ENCODE results near the gene CCDC116. TPM values are rescaled to one million over a fixed set of nuclear protein-coding genes. Genes with fewer than 3 reads are reported as not detected.
"Not testable (repeated sequence)": the region's sequence is repeated elsewhere in the genome, so short reads cannot be mapped to it uniquely, and the experiment has no call there.

CCDC116 gene
- total RNA-seq, 4 donors from 2014 or later = 0.27 to 15.7 TPM; not detected in 2

- Histone ChIP-seq H3K4me1 (peaks cover 5 to 42% (median 17%) of the 10 kb centered on the region in 4 donors), H3K27me3 (no peaks in the 10 kb centered on the region), H3K4me3 (no peak overlapping the region), H3K27ac (no peak overlapping the region), H3K9me3 (no peaks in the 10 kb centered on the region), H3K36me3 (peaks cover 0 to 32% (median 13%) of the 10 kb centered on the region in 4 donors)
- in situ Hi-C loops (cut with MboI; ENCODE audit: low pct_ligation_motif_present in 1 of 4, low pct_unique_long_range_greater_than_20kb in 1 of 4, low sequenced_read_pairs in 3 of 4) = loop anchor here in 2 of 4 donors (25.0 kb wide), 2 partner anchors 120 to 505 kb away; no protein-coding TSS in a partner anchor
- no peak for DNase-seq
- TF ChIP-seq POLR2A (IDR thresholded peaks at IDR 0.05) (no peak), POLR2AphosphoS5 (IDR thresholded peaks at IDR 0.05) (no peak), EP300 (IDR thresholded peaks at IDR 0.05; ENCODE audit: low read depth) (no peak), CTCF (IDR thresholded peaks at IDR 0.05) (no peak)
- intact Hi-C loops (cut with DNase I; ENCODE audit: low total_unique reads) = no loop called here
- 86% methylated on average over 3 of the region's 3 CpGs; no CpG with 5 or more reads in 1 of the 2 donors for WGBS, 2 donors (ENCODE audit: low coverage in 1 of 2)
Measured at GRCh38 chr22:21592422-21592821, 40.1 kb upstream of the CCDC116 start.

- no peaks in the 10 kb centered on the region for H3K9me3 ChIP-seq
- peaks cover 0 to 32% (median 13%) of the 10 kb centered on the region in 4 donors for H3K36me3 ChIP-seq
- no peaks in the 10 kb centered on the region for H3K27me3 ChIP-seq
- H3K4me1 ChIP-seq = peaks cover 0 to 30% (median 9%) of the 10 kb centered on the region in 4 donors
- intact Hi-C loops (cut with DNase I; ENCODE audit: low total_unique reads) = no loop called here
- TF ChIP-seq EP300 (IDR thresholded peaks at IDR 0.05; ENCODE audit: low read depth) (no peak), CTCF (IDR thresholded peaks at IDR 0.05) (peak in 4 of 5 experiments; percentile 20 to 51 (median 31))
- no peak for DNase-seq
- WGBS, 2 donors (ENCODE audit: low coverage in 1 of 2) = 78 to 88% methylated on average over 3 to 11 of the region's 11 CpGs
- no peak overlapping the region for H3K27ac ChIP-seq
- H3K4me3 ChIP-seq = no peak overlapping the region
- in situ Hi-C loops (cut with MboI; ENCODE audit: low pct_ligation_motif_present in 1 of 4, low pct_unique_long_range_greater_than_20kb in 1 of 4, low sequenced_read_pairs in 3 of 4) = loop anchor here in 2 of 4 donors (25.0 kb wide), 2 partner anchors 119 to 506 kb away; no protein-coding TSS in a partner anchor
Measured at GRCh38 chr22:21593406-21594232, 38.9 kb upstream of the CCDC116 start.

- Histone ChIP-seq H3K36me3 (peaks cover 0 to 32% (median 13%) of the 10 kb centered on the region in 4 donors), H3K27ac (no peak overlapping the region), H3K4me3 (no peak overlapping the region), H3K9me3 (no peaks in the 10 kb centered on the region), H3K27me3 (no peaks in the 10 kb centered on the region), H3K4me1 (peaks cover 0 to 23% (median 6%) of the 10 kb centered on the region in 4 donors)
- 75 to 76% methylated on average over 3 to 5 of the region's 5 CpGs for WGBS, 2 donors (ENCODE audit: low coverage in 1 of 2)
- DNase-seq = no peak
- intact Hi-C loops (cut with DNase I; ENCODE audit: low total_unique reads) = no loop called here
- in situ Hi-C loops (cut with MboI; ENCODE audit: low pct_ligation_motif_present in 1 of 4, low pct_unique_long_range_greater_than_20kb in 1 of 4, low sequenced_read_pairs in 3 of 4) = loop anchor here in 2 of 4 donors (25.0 kb wide), 2 partner anchors 117 to 508 kb away; no protein-coding TSS in a partner anchor
- TF ChIP-seq EP300 (IDR thresholded peaks at IDR 0.05; ENCODE audit: low read depth) = no peak
- TF ChIP-seq CTCF (IDR thresholded peaks at IDR 0.05) = no peak
- no peak for TF ChIP-seq POLR2A (IDR thresholded peaks at IDR 0.05)
- no peak for TF ChIP-seq POLR2AphosphoS5 (IDR thresholded peaks at IDR 0.05)
Measured at GRCh38 chr22:21594865-21595452, 37.6 kb upstream of the CCDC116 start.

GRCh38 chr22:21596356-21597135 is 36.0 kb upstream of the CCDC116 start:
- H3K27ac ChIP-seq; intact Hi-C loops (cut with DNase I; ENCODE audit: low total_unique reads); H3K4me1 ChIP-seq; H3K4me3 ChIP-seq; H3K9me3 ChIP-seq; H3K27me3 ChIP-seq; DNase-seq: not testable (repeated sequence)
- peaks cover 0 to 32% (median 13%) of the 10 kb centered on the region in 4 donors for H3K36me3 ChIP-seq
- in situ Hi-C loops (cut with MboI; ENCODE audit: low pct_ligation_motif_present in 1 of 4, low pct_unique_long_range_greater_than_20kb in 1 of 4, low sequenced_read_pairs in 3 of 4) = loop anchor here in 2 of 4 donors (25.0 kb wide), 2 partner anchors 116 to 509 kb away; no protein-coding TSS in a partner anchor
- WGBS, 2 donors (ENCODE audit: low coverage in 1 of 2) = 94 to 95% methylated on average over 9 to 13 of the region's 13 CpGs
